HEK293 (cell line): ENCODE results near the gene MATN4.

Source experiments
- CTCF ChIA-PET: fragments of 350-600 bp; formaldehyde crosslinking; extraction: SDS; loops from one replicate; lab custom pipeline; 2021; ENCODE audit warnings: antibody characterized with exemption; lab: Yijun Ruan, JAX
- POLR2A ChIA-PET: fragments of 300-600 bp; formaldehyde crosslinking; extraction: SDS; loops from one replicate; lab custom pipeline; 2020; ENCODE audit warnings: antibody characterized with exemption, inconsistent platforms; lab: Yijun Ruan, JAX
- H3K27ac ChIP-seq: fragments of 200-500 bp; sonication (Bioruptor generic); 2 replicates; pipeline ENCODE4 v1.5.1; 2014; ENCODE audit warnings: low read depth, low read length, control low read depth, inconsistent platforms; ENCODE audit errors: extremely low read depth
- H3K36me3 ChIP-seq, 2 experiments: fragments of 200-500 bp in 1 of 2; sonication (Bioruptor generic) in 1 of 2; 1 replicate in 1 of 2; 2 replicates in 1 of 2; pipeline ENCODE4 v1.5.1; 2014 to 2017; ENCODE audit warnings: inconsistent platforms in 2 of 2, low read length in 2 of 2; ENCODE audit not compliant: control insufficient read depth in 2 of 2, insufficient read depth in 1 of 2
- H3K4me1 ChIP-seq: fragments of 200-500 bp; sonication (Bioruptor generic); 2 replicates; pipeline ENCODE4 v1.5.1; 2014; ENCODE audit warnings: mild to moderate bottlenecking, low read length, inconsistent platforms; ENCODE audit not compliant: control insufficient read depth, insufficient read depth
- H3K4me3 ChIP-seq: 2 replicates; pipeline ENCODE4 v1.5.1; 2011; ENCODE audit warnings: low read depth, mild to moderate bottlenecking, control low read depth, low read length, moderate library complexity
- H3K9me3 ChIP-seq: fragments of 200-500 bp; sonication (Bioruptor generic); 2 replicates; pipeline ENCODE4 v1.5.1; 2014; ENCODE audit warnings: low read depth, low read length, inconsistent platforms; ENCODE audit not compliant: control insufficient read depth, insufficient read depth
- ATF2 ChIP-seq: fragments of 450-650 bp; formaldehyde crosslinking; IDR thresholded peaks from 2 replicates; pipeline ENCODE4 v1.5.1; 2016; ENCODE audit warnings: missing biosample characterization, missing genetic modification characterization, low read depth
- EGR2 ChIP-seq: fragments of 450-650 bp; formaldehyde crosslinking; IDR thresholded peaks from 2 replicates; pipeline ENCODE4 v1.5.1; 2016; ENCODE audit warnings: low read depth, missing biosample characterization, missing genetic modification characterization
- FEZF1 ChIP-seq: fragments of 450-650 bp; formaldehyde crosslinking; IDR thresholded peaks from 2 replicates; pipeline ENCODE4 v1.5.1; 2016; ENCODE audit warnings: missing biosample characterization, missing genetic modification characterization
- GLIS2 ChIP-seq: fragments of 450-650 bp; formaldehyde crosslinking; IDR thresholded peaks from 2 replicates; pipeline ENCODE4 v1.5.1; 2016; ENCODE audit warnings: missing biosample characterization, missing genetic modification characterization
- HOXA7 ChIP-seq: sonication (generic); formaldehyde crosslinking; IDR thresholded peaks from 2 replicates; pipeline ENCODE4 v1.8.1; 2022; ENCODE audit warnings: missing genetic modification reagents, borderline replicate concordance
- KLF17 ChIP-seq: fragments of 450-650 bp; formaldehyde crosslinking; IDR thresholded peaks from 2 replicates; pipeline ENCODE4 v1.5.1; 2016; ENCODE audit warnings: missing biosample characterization, missing genetic modification characterization
- PRDM10 ChIP-seq: fragments of 450-650 bp; formaldehyde crosslinking; IDR thresholded peaks from 2 replicates; pipeline ENCODE4 v1.5.1; 2016; ENCODE audit warnings: missing biosample characterization, missing genetic modification characterization
- SP7 ChIP-seq: fragments of 450-650 bp; formaldehyde crosslinking; IDR thresholded peaks from 2 replicates; pipeline ENCODE4 v1.5.1; 2016; ENCODE audit warnings: missing biosample characterization, missing genetic modification characterization
- ZBTB11 ChIP-seq: fragments of 450-650 bp; formaldehyde crosslinking; conservative IDR thresholded peaks from 2 replicates; pipeline ENCODE4 v1.5.1; 2016; ENCODE audit warnings: low read depth, missing biosample characterization, missing genetic modification characterization
- ZNF2 ChIP-seq: fragments of 450-650 bp; formaldehyde crosslinking; IDR thresholded peaks from 2 replicates; pipeline ENCODE4 v1.5.1; 2016; ENCODE audit warnings: missing biosample characterization, missing genetic modification characterization
- ZNF600 ChIP-seq: fragments of 450-650 bp; formaldehyde crosslinking; IDR thresholded peaks from 2 replicates; pipeline ENCODE4 v1.5.1; 2016; ENCODE audit warnings: missing biosample characterization, missing genetic modification characterization
- ZNF670 ChIP-seq: fragments of 450-650 bp; formaldehyde crosslinking; IDR thresholded peaks from 2 replicates; pipeline ENCODE4 v1.5.1; 2016; ENCODE audit warnings: missing biosample characterization, missing genetic modification characterization, low read depth
- ZNF777 ChIP-seq: fragments of 450-650 bp; formaldehyde crosslinking; IDR thresholded peaks from 2 replicates; pipeline ENCODE4 v1.5.1; 2017; ENCODE audit warnings: missing biosample characterization, missing genetic modification characterization, borderline replicate concordance

MATN4 gene

GRCh38 chr20:45337367-45338120 is 29.4 kb upstream of the MATN4 start (continued):
- TF ChIP-seq PRDM10 (tag by site-specific recombination) (peak; percentile 25; the same call in 1 of the 2 replicates), SP7 (tag by site-specific recombination) (0 out of 2 replicates have a peak, but pooled peaks have one; percentile 18), ZNF777 (tag by site-specific recombination) (no peak), GLIS2 (tag by site-specific recombination) (peak; percentile 64), HOXA7 (no peak), EGR2 (tag by site-specific recombination) (peak; percentile 79), ATF2 (tag by site-specific recombination) (no peak)

GRCh38 chr20:45336530-45337366 is 28.6 kb upstream of the MATN4 start:
- no peak overlapping the region for H3K4me3 ChIP-seq

GRCh38 chr20:45330476-45330875 is 22.4 kb upstream of the MATN4 start:
- H3K36me3 ChIP-seq = peaks cover 4 to 64% of the 10 kb centered on the region in 2 experiments; a peak in 2 of 3 replicates
- no peaks in the 10 kb centered on the region for H3K4me1 ChIP-seq
- H3K27ac ChIP-seq = no peak overlapping the region
- ChIA-PET CTCF (interaction anchor here (1.4 kb wide), 1 partner anchor 12 kb away, joined by 3 read pairs; no protein-coding TSS in a partner anchor), POLR2A (no interaction called here)
- H3K4me3 ChIP-seq = no peak overlapping the region
- H3K9me3 ChIP-seq = no peaks in the 10 kb centered on the region
- TF ChIP-seq FEZF1 (no peak), ZBTB11 (tag by site-specific recombination) (no peak)

More at GRCh38 chr20:45336530-45337366, 28.6 kb upstream of the MATN4 start:
- TF ChIP-seq ZNF600 (tag by site-specific recombination) = peak; percentile 58
- TF ChIP-seq ZNF2 (tag by site-specific recombination) = no peak
- TF ChIP-seq KLF17 (tag by site-specific recombination) = peak; percentile 88
- TF ChIP-seq ZNF670 (tag by site-specific recombination) = no peak
- Histone ChIP-seq H3K27ac (no peak overlapping the region), H3K9me3 (no peaks in the 10 kb centered on the region), H3K36me3 (peaks cover 4 to 30% of the 10 kb centered on the region in 2 experiments; a peak in 2 of 3 replicates), H3K4me1 (peaks cover 5% of the 10 kb centered on the region)
- POLR2A ChIA-PET = interaction anchor here (1.1 to 4.1 kb wide), 3 partner anchors 11 to 100 kb away, joined by 3 to 19 read pairs (median 3); partner anchors contain the start of genes SDC4 and SYS1
- CTCF ChIA-PET = interaction anchor here (0.7 to 2.5 kb wide), 9 partner anchors 11 to 434 kb away, joined by 3 to 14 read pairs (median 4); partner anchors contain the start of gene SYS1
